ENCODE measurements around the gene TDRD5.

DNA sequence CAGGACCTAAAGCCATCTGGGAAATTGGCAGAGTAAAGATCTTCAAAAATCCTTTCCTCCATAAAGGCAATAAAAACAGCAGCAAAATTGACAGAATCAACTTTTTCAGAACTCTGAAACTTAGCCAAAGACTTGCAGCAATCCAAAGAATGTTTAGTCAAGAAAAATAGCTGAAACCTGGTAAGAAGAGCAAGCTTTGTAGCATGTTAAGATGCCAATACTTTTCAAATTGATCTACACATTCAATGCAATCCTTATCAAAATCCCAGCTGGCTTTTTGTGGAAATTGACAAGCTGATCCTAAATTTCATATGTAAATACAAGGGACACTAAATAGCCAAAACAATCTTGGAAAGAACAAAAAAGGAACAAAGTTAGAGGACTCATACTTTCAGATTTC, 127.6 kb downstream of the TDRD5 start:
- no peak for TF ChIP-seq POLR2A (IDR thresholded peaks at IDR 0.05; ENCODE audit: low read depth, low read length)
- no peak for TF ChIP-seq POLR2AphosphoS5 (IDR thresholded peaks at IDR 0.05; ENCODE audit: low read depth, low read length)
- no peak for TF ChIP-seq TAF1 (IDR thresholded peaks at IDR 0.05; ENCODE audit: low read depth, low read length)
- TF ChIP-seq SPI1 (IDR thresholded peaks at IDR 0.05; ENCODE audit: low read depth, low read length) = no peak
- TF ChIP-seq POU2F2 (IDR thresholded peaks at IDR 0.05; ENCODE audit: low read depth, low read length) = no peak
- TF ChIP-seq PAX5 (IDR thresholded peaks at IDR 0.05; ENCODE audit: insufficient read depth, low read length, severe bottlenecking) = no peak
